Measurements from ENCODE around the gene CYP2A6.
"Not testable (repeated sequence)": the region's sequence is repeated elsewhere in the genome, so short reads cannot be mapped to it uniquely, and the experiment has no call there.

Gene CYP2A6
- total RNA-seq: 0 to 0.13 (median 0) reads per million in 18 experiments

DNA sequence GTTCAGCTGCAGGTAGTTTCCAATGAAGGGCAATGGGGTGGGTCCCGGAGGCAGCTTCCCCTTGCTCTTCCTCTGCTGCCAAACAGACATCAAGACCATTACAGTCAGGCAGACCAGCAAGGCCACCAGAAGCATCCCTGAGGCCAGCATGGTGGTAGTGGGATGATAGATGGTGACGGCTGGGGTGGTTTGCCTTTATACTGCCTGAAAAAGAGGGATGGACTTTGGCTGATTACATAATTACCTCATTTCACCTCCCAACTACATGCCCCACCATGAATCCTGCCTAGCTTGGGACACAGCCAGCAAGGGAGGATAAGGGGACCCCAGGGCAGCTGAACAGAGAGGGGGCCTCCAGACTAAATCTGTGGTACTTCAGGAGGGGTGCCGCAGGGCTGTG lies at the start of gene CYP2A6:
Gene CYP2A6 (minus strand): TSS at position 171 of the 400 bp plus-strand sequence. CDS start 21 bp downstream, at position 150.
- DNase-seq: not testable (repeated sequence)

DNA sequence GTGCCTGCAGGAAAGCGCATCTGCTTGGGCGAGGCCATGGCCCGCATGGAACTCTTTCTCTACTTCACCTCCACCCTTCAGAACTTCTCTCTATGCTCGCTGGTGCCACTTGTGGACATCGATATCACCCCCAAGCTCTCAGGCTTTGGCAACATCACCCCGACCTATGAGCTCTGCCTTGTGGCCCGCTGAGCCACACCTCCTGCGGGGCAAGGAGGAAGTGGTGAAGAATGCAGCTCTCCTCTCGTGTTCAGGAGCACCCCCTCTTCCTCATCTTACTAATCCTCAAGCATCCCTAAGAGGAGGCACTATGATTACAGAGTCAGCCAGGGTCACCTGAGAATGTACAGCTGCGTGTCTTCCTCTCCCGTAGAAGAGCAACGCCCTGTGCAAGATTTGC lies 49.7 kb upstream of the CYP2A6 start:
- DNase-seq: peak; percentile 39 to 46

- peak in 1 of 2 donors; percentile 3 for DNase-seq
These were observed 46.9 kb upstream of the CYP2A6 start for GRCh38 chr19:40896843-40897789.

GRCh38 chr19:40896418-40896796 lies 46.2 kb upstream of the CYP2A6 start:
- no peak for DNase-seq

- no peak for DNase-seq
These were observed 42.9 kb upstream of the CYP2A6 start for GRCh38 chr19:40893112-40893511.

GRCh38 chr19:40889366-40889765 lies 39.1 kb upstream of the CYP2A6 start:
- DNase-seq: no peak

GRCh38 chr19:40888191-40888590 lies 37.9 kb upstream of the CYP2A6 start:
- DNase-seq: no peak

GRCh38 chr19:40884187-40884931 lies 34.1 kb upstream of the CYP2A6 start:
- not testable (repeated sequence) for DNase-seq

- not testable (repeated sequence) for DNase-seq
These were observed 31.8 kb upstream of the CYP2A6 start, which contains the start of gene CYP2A7 for GRCh38 chr19:40882062-40882461. CYP2A7 (minus strand) TSS chr19:40882231; CDS start chr19:40882210, 21 bp downstream.

DNA sequence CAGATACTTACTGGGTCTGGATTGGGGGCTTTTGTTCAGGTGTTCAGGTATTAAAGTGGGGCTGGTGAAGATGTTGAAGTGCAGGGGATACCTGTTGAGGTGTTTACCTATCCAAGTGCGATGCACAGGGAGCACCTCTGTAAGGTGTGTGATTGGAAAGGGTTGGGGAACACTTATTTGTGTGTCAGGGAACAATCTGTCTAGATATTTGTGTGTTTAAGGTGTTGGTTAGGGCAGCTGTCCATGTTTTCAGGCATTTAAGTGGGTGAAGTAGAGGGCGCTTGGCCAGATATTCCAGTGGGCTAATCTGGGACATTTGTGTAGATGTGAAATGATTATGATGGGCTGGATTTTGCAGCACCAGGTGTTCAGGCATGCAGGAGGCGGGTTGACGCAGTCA lies 29.1 kb upstream of the CYP2A6 start:
- not testable (repeated sequence) for DNase-seq

- DNase-seq: peak; percentile 37 to 52
These were observed 25.3 kb upstream of the CYP2A6 start for GRCh38 chr19:40875526-40875951.

DNA sequence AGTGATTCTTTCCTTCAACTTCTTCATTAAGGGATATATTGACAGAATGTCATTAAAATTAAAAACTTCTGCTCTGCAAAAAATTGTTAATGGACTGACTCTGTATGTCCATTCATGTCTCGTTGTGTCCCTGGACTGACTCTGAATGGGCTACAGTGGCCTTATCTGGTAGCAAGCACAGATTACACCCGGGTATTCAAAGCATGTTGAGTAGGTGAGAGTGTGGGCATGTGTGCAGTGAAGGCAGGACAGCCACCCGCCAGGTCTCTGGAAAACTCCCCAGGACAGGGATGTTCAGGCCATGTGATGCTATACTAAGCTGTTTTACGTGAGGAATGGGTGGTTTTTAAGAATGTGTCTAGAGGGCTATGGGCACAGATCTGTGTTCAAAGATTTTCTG lies 24.6 kb upstream of the CYP2A6 start:
- not testable (repeated sequence) for DNase-seq

GRCh38 chr19:40873873-40874272 lies 23.6 kb upstream of the CYP2A6 start:
- not testable (repeated sequence) for DNase-seq

DNA sequence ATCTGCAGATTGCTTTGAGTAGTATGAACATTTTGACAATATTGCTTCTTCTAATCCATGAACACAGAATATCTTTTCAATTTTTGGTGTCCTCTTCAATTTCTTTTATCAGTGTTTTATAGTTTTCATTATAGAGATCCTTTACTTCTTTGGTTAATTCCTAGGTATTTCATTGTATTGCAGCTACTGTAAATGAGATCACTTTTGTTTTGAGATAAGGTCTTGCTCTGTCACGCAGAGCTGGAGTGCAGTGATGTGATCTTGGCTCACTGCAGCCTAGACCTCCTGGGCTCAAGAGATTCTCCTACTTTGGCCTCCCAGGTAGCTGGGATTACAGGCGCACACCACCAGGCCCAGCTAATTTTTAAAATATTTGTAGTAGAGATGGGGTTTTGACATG lies 22.0 kb upstream of the CYP2A6 start:
- DNase-seq: no peak

DNA sequence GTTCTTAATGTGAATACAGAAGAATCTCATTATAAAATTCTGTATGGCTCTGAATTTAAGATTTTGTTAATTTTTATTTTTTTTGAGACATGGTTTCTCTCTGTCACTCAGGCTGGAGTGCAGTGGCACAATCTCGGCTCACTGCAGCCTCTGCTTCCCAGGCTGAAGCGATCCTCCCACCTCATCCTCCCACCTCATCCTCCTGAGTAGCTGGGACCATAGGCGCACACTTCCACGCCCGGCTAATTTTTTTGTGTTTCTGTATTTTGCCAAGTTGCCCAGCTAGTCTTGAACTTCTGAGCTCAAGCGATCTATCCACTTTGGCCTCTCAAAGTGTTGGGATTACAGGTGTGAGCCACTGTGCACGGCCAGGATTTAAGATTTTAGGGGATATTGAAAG lies 17.5 kb upstream of the CYP2A6 start:
- DNase-seq: no peak

GRCh38 chr19:40864739-40865496 lies 14.7 kb upstream of the CYP2A6 start:
- DNase-seq: not testable (repeated sequence)

DNA sequence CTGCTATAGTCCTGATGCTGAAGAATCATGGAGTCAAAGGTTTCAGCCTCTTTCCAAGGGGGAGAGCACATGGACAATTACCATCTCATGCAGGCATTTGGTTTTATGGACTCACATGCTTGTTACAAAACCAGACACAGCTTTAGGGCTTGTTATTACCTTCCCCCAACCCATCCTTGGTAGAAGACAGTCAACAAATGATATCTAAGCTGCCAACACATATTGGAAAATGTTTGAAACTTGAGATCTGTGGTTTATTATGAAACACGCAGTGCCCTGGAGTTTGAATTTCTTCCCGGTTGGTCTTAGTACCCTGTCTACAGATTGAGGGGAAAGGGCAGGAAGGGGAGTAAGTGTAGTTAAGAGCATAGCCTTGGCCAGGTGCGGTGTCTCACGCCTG lies 12.5 kb upstream of the CYP2A6 start:
- no peak for DNase-seq

- no peak for DNase-seq
These were observed 12.1 kb upstream of the CYP2A6 start for GRCh38 chr19:40862333-40862732.

GRCh38 chr19:40858109-40858508 lies 7.9 kb upstream of the CYP2A6 start:
- DNase-seq: no peak

GRCh38 chr19:40852467-40853152 lies 2.4 kb upstream of the CYP2A6 start:
- not testable (repeated sequence) for DNase-seq

GRCh38 chr19:40846722-40847121 lies 3.5 kb downstream of the CYP2A6 start:
- not testable (repeated sequence) for DNase-seq

- DNase-seq: not testable (repeated sequence)
These were observed 6.6 kb downstream of the CYP2A6 start for GRCh38 chr19:40843653-40844052.
